HUDEP-2 (cell line): ENCODE results near the gene DLGAP4.

Experiments
- DNase-seq, 76 experiments: peaks; one replicate each; lab custom pipeline; 2025; ENCODE audit not compliant: unreplicated experiment in 76 of 76; lab: John Stamatoyannopoulos, UW

Gene DLGAP4

DNA sequence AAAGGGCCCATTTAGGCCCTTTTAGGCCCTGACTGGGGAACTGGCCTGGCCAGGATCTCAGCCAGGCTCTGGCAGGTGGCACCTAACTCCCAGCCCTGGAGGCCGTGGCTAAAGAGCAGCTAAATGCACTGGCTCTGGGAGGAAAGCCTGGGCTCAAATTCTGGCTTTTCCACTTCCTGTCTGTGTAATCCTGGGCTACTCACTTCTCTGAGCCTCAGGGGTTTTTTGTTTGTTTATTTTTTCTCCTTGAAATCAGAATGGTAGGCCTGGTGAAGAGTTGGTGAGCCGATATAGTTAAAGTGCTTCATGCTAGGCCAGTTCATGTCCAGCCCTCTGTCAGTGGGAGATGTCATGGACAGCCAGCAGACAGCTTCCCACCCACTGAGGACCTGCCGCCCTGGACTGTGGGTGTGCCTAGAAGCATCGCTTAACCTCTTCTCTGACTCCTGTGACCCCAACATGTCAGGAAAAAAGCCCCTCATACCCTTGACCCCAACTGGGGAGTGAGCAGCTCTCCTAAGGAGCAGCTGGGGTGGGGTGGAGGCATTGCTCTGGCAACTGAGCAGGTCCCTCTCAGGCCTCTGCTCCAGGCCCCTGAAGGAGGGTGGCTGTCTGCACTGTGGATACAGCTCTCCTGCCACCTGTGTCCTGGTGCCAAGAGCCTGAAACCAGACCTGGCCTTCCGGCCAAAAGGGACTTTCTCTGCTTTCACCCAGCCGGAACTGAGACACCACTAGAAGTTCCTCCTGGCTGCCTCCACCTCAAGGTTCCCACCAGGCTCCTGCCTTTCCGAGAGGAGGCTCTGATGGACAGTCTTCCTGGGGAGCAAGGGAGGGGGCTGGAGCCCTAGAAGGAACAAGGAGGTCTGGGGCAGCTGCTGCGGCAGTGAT lies 178.0 kb downstream of the DLGAP4 start:
- DNase-seq: no peak

DNA sequence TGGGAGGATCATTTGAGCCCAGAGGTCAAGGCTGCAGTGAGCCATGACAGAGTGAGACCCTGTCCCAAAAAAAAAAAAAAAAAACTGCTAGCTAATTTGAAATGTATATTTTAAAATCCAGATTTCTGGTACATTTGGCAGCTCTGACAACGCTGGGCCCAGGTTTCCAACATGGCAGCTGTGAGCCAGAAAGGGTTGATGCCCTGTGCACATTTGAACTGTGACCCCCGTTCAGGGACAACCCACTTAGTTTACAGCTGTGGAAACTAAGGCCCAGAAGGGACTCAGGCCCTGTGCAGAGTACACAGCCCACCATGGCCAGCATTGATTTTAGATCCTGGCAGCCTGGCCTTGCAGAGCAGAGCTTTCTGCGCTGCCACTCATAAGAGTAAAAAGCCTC lies 179.1 kb downstream of the DLGAP4 start:
- DNase-seq: no peak

- DNase-seq: no peak
Measured at GRCh38 chr20:36487069-36487468, 180.9 kb downstream of the DLGAP4 start.

DNA sequence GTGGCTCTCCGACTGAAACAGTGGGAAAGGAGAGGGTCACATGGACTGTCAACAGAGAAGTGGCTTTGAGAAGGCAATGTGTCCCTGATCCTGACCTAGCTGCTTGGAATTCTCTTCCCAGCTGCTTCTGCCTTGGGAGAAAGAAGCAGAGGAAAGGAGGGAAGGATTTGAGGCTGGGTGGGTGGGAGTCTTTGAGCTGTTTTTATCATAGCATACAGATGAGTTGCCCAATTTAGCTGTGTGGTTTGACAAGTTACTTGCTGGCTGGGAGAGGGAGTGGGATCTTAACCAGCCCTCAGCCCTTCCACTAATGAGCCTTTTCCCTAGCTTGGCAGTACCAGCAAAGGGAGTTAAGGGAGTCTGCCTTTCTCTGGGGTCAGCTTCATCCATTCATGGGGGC lies 184.1 kb downstream of the DLGAP4 start:
- no peak for DNase-seq

GRCh38 chr20:36491901-36492617 lies 185.9 kb downstream of the DLGAP4 start:
- DNase-seq: no peak

DNA sequence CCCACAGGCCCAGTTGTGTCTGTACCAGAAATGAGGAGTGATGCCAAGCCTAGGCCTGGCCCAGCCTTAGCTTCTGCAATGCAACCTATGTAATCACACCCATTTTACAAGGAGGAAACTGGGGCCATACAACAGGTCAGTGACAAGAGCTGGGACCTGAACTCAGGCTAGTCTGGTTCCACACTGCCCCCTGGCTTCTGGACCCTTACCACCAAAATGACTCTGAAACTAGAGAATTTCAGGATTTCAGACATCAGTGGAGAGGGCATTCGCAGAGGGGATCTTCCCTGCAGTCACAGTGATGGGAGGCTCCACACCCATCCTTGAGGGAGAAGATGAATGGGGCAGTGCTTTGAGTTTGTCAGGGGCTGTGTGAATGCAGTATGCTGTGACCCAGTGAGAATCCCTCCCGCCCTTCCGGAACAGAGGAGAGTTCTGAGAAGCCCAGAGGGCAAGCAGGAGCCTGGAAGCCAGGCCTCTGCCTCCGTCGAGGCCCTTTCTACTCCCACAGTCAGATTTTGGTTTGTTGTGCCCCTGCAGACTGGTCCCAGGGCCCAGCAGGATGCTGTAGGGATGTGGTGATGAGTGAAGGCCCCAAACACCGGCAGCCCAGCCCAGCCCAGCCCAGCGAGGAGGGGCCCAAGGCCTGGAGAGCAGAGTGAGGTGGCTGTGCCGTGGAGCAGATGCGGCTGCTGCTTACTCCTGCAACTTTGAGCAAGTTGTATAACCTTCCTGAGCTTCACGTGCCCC lies 187.1 kb downstream of the DLGAP4 start:
- DNase-seq: peak in 1 of 76 experiments; percentile 1

DNA sequence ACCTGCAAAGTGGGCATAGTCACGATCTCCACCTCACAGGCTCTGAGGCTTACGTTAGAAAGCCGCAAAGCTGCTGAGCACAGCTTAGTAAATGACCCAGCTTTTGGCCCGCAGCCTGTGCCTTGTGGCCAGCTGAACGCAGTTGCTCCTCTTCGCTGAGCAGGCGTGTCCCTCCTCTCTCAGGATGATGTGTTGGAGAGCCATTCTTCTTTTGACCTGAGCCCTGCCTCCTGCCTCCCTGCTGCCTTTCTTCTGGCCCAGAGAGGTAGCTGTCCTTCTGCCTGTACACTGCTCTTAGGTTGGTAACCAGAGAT lies 187.6 kb downstream of the DLGAP4 start:
- no peak for DNase-seq

DNA sequence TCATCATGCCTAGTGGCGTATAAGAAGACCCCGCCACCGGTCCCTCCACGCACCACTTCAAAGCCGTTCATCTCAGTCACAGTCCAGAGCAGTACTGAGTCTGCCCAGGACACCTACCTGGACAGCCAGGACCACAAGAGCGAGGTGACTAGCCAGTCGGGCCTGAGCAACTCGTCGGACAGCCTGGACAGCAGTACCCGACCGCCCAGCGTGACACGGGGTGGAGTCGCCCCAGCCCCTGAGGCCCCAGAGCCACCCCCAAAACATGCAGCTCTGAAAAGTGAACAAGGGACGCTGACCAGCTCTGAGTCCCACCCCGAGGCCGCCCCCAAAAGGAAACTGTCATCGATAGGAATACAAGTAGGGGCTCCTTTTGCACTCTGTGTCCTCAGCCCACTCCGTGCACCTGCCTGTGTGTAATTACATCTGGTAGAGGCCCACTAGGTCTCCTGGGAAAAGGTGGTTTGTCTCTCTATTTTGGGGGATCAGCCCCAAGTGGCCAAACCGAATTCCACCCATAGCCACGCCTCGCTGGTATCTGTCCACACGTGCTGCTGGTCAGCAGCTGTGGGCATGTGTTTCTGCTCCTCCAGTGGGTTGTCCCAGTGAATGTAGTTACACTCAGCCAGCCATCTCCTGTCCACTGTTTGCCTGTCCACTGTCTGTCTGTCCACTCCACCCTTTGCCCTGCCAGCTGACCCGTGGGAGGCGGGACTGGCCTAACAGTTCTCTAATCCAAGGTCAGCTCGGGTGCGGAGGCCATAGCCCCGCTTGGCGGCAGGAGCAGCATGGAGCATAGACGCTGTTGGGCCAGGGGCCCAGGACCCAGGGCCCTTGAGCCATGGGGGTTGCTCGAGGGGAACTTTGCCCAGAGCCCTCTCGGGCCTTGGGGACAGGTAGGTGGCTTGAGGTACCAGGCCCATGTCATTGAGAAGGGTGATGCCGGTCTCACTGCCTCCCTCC lies 190.8 kb downstream of the DLGAP4 start:
- DNase-seq: no peak

DNA sequence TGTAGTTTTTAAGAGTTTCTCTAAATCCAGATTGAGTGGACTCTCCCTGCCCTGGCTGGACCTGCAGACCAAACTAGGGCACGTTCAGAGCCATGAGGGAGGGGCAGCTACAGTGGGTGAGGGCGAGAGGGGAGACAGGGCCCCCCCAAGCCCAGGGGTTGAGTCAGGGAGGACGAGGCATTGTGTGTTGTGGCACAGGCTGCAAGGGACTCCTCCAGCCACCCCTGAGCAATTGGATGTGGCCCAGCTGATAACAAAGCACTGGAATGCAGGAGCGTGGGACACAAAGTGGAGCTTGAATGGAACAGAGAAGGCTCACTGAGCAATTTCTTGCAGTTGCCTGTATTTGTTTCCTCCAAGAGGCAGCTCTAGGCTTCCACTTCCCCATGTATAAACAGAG lies 191.7 kb downstream of the DLGAP4 start:
- no peak for DNase-seq

- no peak for DNase-seq
Measured at GRCh38 chr20:36498386-36499179, 192.4 kb downstream of the DLGAP4 start.

DNA sequence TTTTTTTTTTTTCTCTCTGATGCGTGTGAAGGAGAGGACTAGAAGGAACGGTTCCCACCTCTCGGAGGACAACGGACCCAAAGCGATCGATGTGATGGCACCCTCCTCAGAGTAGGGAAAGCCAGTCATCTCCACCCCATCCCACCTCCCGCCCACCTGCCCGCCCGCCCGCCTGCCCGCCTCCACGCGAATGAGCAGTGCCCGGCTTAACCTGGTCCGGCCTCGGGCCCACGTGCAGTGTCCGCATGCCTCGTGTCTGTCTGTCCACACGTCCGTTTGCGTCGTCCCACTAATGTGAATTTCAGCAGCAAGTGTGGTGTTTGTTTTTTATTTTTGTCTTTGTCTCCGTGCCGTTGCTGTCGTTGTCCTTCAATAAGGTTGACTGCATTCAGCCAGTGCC lies 193.1 kb downstream of the DLGAP4 start:
- no peak for DNase-seq

- no peak for DNase-seq
Measured at GRCh38 chr20:36499723-36500501, 193.8 kb downstream of the DLGAP4 start.

DNA sequence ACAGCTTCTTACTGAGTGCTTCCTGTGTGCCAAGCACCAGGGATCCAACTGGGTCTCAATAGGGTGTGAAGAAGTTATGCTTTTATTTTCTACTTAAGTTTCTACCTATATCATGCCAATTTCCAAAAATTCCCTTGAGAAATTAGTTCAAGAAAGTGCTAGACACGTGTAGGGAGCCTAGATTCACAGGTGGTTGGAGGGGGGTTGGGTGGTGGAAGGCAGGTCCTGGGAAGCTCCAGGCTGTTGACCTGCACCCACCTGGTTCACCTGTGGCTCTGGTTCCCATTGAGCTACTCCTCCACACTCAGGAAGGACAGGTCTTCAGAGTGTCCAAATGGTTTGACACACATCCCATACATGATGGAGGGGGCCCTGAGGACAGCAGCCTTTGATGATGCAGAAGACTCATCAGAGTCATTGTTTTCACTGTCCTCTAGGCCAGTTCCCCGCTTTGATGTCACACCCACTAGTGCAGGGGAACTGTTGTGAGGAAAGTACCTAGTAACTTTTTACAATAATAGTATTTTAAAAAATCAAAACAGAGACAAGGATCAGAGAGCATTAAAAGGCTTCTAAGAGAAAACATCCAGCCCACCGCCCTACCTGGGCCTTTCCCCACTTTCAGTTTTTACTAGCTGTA lies 195.3 kb downstream of the DLGAP4 start:
- DNase-seq: no peak

DNA sequence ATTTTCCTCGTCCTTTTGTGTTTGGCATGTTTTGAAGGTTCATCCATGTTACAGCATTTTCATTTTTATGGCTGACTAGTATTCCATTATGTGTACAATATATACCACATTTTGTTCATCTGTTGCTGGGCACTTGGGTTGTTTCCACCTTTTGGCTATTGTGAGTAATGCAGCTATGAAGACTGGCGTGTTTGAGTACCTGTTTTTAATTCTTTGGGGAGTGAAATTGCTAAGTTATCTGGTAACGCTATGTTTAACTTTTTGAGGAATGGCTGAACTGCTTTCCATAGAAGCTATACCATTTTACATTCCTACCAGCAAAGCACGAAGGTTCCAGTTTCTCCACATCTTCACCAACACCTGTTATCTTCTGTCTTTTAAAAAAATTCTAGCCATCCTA lies 198.2 kb downstream of the DLGAP4 start:
- no peak for DNase-seq

DNA sequence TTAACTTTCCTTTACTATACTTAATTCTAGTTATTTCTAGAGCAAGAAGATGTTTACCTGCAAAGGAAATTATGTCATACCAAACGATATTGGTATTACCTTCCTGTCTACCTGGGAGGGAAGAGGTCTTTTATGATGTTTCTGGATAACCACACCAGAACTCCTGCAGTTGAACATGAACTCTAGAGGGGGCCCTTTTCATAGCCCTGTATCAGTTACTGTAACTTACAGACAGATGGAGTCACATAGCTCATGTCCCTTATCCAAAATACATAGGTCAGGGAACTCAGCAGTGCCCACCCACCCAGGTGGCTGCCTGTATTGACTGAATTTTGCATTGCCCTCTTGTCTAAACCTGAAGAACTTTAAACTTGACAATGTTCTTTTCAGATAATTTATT lies 200.1 kb downstream of the DLGAP4 start:
- peak in 8 of 76 experiments; percentile 3 to 28 (median 8) for DNase-seq

DNA sequence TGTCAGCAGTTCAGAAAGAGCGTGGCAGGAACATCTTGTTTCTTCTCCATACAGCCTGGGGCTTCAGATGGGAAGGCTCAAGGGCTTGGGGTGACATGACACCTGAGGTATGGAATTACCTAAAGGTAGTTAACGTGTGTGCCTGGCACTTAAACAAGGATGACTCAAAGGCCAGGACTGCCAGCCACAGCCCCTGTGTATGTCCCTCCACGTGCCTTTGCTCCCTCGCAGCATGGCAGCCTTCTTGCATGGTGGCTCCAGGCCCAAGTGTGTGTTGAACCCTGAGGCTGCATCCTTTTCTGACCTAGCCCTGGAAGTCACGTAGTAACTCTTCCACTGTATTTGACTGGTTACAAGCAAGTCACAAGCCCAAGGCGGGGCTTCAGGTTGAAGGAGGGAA lies 201.6 kb downstream of the DLGAP4 start:
- no peak for DNase-seq

DNA sequence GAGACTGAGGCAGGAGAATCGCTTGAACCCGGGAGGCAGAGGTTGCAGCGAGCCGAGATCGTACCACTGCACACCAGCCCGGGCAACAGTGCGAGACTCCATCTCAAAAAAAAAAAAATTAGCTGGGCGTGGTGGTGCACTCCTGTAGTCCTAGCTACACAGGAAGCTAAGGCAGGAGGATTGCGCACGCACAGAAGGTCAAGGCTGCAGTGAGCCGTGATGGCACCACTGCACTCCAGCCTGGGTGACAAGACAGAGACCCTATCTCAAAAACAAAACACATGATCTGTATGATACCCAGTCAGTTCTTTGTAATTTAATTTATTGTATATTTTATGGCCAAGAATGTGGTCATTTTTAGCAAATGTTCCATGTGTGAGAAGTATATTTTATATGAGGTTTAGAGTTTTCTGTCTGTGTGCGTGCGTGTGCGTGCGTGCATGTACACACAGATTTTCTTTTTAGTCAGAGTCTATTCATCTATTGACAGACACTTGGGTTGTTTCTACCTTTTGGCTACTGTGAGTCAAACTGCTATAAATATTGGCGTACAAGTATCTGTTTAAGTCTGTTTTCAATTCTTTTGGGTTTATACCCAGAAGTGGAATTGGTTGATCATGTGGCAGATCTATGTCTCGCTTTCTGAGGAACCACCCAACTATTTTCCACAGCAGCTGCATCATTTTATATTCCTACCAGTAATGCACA lies 213.0 kb downstream of the DLGAP4 start:
- no peak for DNase-seq

DNA sequence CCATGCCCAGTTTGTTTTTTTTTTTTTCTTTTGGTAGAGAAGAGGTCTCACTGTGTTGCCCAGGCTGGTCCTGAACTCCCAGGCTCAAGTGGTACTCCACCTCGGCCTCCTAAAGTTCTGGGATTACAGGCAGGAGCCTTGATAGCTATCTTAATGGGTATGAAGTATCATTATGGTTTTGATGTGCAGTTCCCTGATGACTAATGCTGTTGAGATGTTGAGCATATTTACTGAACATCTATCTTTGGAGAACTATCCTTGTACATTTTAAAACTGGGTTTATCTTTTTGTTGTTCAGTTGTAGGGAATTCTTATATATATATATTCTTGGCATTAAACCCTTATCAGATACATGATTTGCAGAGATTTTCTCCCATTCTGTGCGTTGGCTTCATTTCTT lies 213.8 kb downstream of the DLGAP4 start:
- no peak for DNase-seq
